Mucosa of rectum (tissue), 2 donors: ENCODE measurements around the gene SLC4A8.

Experiments used
- H3K27ac ChIP-seq, 2 donors: one replicate each; pipeline ENCODE4 v1.7.0; 2013; ENCODE audit warnings: inconsistent platforms in 2 of 2, low read depth in 2 of 2, low read length in 2 of 2
- H3K27me3 ChIP-seq, 2 donors: one replicate each; pipeline ENCODE4 v1.7.0; 2013; ENCODE audit warnings: low read length in 2 of 2; ENCODE audit not compliant: control insufficient read depth in 2 of 2, insufficient read depth in 2 of 2
- H3K36me3 ChIP-seq, 2 donors: one replicate each; pipeline ENCODE4 v1.7.0; 2013; ENCODE audit warnings: low read length in 2 of 2; ENCODE audit not compliant: control insufficient read depth in 2 of 2, insufficient read depth in 2 of 2
- H3K4me1 ChIP-seq, 2 donors: one replicate each; pipeline ENCODE4 v1.7.0; 2013; ENCODE audit warnings: low read length in 2 of 2, mild to moderate bottlenecking in 1 of 2; ENCODE audit not compliant: control insufficient read depth in 2 of 2, insufficient read depth in 2 of 2
- H3K4me3 ChIP-seq, 2 donors: one replicate each; pipeline ENCODE4 v1.7.0; 2013; ENCODE audit warnings: low read length in 2 of 2
- H3K9ac ChIP-seq, 2 donors: one replicate each; pipeline ENCODE4 v1.7.0; 2013; ENCODE audit warnings: low read length in 2 of 2, low read depth in 1 of 2, mild to moderate bottlenecking in 1 of 2
- H3K9me3 ChIP-seq, 2 donors: one replicate each; pipeline ENCODE4 v1.7.0; 2013; ENCODE audit warnings: low read length in 2 of 2; ENCODE audit not compliant: control insufficient read depth in 2 of 2
- donor health status: healthy.
- donor health status: Normal muscosa, but diverticular disease.

Gene SLC4A8

GRCh38 chr12:51548241-51548640 lies 123.6 kb downstream of the SLC4A8 start:
- Histone ChIP-seq H3K9ac (no peak overlapping the region), H3K27me3 (no peaks in the 10 kb centered on the region), H3K27ac (no peak overlapping the region), H3K4me3 (no peak overlapping the region), H3K9me3 (no peaks in the 10 kb centered on the region), H3K4me1 (no peaks in the 10 kb centered on the region), H3K36me3 (no peaks in the 10 kb centered on the region)

GRCh38 chr12:51549637-51550036 lies 125.0 kb downstream of the SLC4A8 start:
- peaks cover 0 to 2% of the 10 kb centered on the region in 2 donors for H3K9me3 ChIP-seq
- H3K4me1 ChIP-seq, result no peaks in the 10 kb centered on the region
- H3K9ac ChIP-seq, result no peak overlapping the region
- no peaks in the 10 kb centered on the region for H3K36me3 ChIP-seq
- no peak overlapping the region for H3K4me3 ChIP-seq
- H3K27me3 ChIP-seq, result no peaks in the 10 kb centered on the region
- no peak overlapping the region for H3K27ac ChIP-seq
